ENCODE results near the gene ZNF683.

Gene ZNF683

DNA sequence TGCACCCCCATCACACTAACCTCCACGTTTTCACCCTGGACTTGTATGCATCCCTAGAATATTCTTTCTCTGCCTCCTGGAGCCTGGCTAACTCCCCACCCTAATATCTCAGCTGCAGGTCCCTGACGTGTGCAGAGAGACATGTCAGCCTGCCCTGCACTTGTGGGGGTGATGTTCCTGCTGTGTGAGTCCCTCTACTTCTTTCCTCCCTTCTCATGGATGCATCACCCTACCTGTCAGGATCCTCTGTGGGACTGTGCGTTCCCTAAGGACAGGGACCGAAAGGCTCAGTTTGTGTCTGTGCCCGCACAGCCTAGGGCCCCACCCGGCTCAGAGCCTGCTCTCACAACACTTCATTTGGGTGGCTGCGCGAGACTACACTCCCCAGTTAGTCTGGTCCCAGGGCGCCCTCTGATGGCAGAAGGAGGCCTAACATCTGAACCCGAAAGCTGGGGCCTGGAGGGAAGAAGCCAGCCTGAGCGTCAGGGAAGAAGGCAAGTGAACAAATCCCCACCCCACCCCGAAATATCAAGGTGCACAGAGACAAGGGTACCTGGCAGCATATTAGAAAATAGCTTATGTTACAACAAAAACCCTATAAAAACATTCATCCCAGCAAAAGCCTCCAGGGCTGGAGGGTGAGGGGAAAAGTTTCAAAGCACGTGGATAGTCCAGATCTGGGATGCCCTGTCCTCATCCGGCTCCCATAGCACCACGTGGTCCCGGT is 51.1 kb downstream of the ZNF683 start:
- Histone ChIP-seq H3K27me3 (ENCODE audit: insufficient read depth, poor library complexity, severe bottlenecking) (no peaks in the 10 kb centered on the region), H3K27ac (replicated peaks) (no peak overlapping the region), H3K4me3 (replicated peaks; ENCODE audit: insufficient read depth, low read length) (no peak overlapping the region)
- TF ChIP-seq, protein P1, sequence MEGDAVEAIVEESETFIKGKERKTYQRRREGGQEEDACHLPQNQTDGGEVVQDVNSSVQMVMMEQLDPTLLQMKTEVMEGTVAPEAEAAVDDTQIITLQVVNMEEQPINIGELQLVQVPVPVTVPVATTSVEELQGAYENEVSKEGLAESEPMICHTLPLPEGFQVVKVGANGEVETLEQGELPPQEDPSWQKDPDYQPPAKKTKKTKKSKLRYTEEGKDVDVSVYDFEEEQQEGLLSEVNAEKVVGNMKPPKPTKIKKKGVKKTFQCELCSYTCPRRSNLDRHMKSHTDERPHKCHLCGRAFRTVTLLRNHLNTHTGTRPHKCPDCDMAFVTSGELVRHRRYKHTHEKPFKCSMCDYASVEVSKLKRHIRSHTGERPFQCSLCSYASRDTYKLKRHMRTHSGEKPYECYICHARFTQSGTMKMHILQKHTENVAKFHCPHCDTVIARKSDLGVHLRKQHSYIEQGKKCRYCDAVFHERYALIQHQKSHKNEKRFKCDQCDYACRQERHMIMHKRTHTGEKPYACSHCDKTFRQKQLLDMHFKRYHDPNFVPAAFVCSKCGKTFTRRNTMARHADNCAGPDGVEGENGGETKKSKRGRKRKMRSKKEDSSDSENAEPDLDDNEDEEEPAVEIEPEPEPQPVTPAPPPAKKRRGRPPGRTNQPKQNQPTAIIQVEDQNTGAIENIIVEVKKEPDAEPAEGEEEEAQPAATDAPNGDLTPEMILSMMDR (IDR thresholded peaks at IDR 0.05; ENCODE audit: insufficient read depth, low read length): peak; percentile 57
- no peak; the same call in 1 of the 2 replicates for TF ChIP-seq SPI1 (IDR thresholded peaks at IDR 0.05; ENCODE audit: borderline replicate concordance, low read depth)
- peak; percentile 70 to 94 for DNase-seq (ENCODE audit: low read depth in 1 of 2, low spot score in 1 of 2)

DNA sequence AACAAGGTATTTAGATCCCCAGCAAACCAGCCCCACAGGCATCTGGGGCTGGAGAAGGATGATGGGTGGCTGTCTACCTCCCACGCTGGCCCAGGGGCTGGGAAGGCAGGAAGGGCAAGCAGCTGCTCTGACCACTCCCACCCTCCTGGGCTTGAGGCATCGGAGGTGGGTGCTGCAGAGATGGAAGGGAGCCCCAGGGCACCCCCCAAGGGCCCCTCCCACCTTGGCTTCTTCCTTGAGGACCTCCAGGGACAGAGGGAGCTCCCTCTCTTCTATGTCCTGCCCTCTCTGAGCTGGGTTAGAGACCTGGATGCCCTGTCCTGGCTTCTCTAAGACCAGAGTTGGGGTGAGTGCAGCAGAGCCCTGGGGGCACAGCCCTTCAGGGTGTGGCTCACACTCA is 51.7 kb downstream of the ZNF683 start:
- no peak overlapping the region for H3K4me3 ChIP-seq (replicated peaks; ENCODE audit: insufficient read depth, low read length)
- H3K27me3 ChIP-seq (ENCODE audit: insufficient read depth, poor library complexity, severe bottlenecking): no peaks in the 10 kb centered on the region
- DNase-seq (ENCODE audit: low read depth in 1 of 2, low spot score in 1 of 2): no peak
- no peak for TF ChIP-seq POLR2AphosphoS5 (IDR thresholded peaks at IDR 0.05; ENCODE audit: low read depth)
- TF ChIP-seq, protein P1 (IDR thresholded peaks at IDR 0.05; ENCODE audit: insufficient read depth, low read length): no peak
- no peak overlapping the region for H3K27ac ChIP-seq (replicated peaks)

DNA sequence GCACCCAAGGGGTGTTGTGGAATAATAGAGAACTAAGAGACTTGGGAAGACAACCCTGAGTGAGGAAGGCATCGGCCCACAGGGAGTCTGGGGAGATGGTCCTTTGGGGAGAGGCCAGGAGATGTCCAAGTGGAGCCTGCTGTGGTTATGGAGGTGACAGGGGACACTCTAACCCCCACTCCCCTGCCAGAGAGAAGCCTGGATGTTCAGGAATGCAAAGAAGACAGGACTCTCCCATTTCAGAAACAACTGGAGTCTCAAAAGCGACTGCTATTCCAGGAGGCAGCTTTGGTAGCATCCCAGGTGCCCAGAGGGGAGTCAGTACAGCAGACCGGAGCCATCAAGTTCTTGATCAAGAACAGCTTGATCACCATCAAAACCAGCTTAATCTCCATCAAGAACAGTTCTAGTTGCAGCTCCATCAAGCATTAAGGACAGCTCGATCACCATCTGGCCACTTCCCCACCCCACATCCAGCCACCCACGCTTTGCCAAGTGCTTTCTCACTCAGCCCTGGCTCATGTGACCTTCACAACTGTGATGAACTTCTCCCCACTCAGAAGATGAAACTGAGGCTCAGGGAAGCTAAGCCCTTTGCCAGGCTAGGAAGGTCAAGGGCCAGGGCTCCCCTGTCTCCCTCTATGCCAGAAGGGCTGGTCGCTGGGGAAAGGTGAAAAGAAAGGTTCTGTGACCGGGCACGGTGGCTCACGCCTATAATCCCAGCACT is 54.0 kb downstream of the ZNF683 start:
- Histone ChIP-seq H3K27me3 (ENCODE audit: insufficient read depth, poor library complexity, severe bottlenecking) (no peaks in the 10 kb centered on the region), H3K4me3 (replicated peaks; ENCODE audit: insufficient read depth, low read length) (no peak overlapping the region), H3K27ac (replicated peaks) (peak overlapping the region; percentile 42; the same call in 1 of the 2 replicates)
- no peak for DNase-seq (ENCODE audit: low read depth in 1 of 2, low spot score in 1 of 2)
- TF ChIP-seq GABPA (IDR thresholded peaks at IDR 0.05; ENCODE audit: low read depth): no peak
- no peak for TF ChIP-seq POLR2AphosphoS5 (IDR thresholded peaks at IDR 0.05; ENCODE audit: low read depth)
- no peak; the same call in 1 of the 2 replicates for TF ChIP-seq SPI1 (IDR thresholded peaks at IDR 0.05; ENCODE audit: borderline replicate concordance, low read depth)
- TF ChIP-seq, protein P1 (IDR thresholded peaks at IDR 0.05; ENCODE audit: insufficient read depth, low read length): no peak
- TF ChIP-seq, protein P2, sequence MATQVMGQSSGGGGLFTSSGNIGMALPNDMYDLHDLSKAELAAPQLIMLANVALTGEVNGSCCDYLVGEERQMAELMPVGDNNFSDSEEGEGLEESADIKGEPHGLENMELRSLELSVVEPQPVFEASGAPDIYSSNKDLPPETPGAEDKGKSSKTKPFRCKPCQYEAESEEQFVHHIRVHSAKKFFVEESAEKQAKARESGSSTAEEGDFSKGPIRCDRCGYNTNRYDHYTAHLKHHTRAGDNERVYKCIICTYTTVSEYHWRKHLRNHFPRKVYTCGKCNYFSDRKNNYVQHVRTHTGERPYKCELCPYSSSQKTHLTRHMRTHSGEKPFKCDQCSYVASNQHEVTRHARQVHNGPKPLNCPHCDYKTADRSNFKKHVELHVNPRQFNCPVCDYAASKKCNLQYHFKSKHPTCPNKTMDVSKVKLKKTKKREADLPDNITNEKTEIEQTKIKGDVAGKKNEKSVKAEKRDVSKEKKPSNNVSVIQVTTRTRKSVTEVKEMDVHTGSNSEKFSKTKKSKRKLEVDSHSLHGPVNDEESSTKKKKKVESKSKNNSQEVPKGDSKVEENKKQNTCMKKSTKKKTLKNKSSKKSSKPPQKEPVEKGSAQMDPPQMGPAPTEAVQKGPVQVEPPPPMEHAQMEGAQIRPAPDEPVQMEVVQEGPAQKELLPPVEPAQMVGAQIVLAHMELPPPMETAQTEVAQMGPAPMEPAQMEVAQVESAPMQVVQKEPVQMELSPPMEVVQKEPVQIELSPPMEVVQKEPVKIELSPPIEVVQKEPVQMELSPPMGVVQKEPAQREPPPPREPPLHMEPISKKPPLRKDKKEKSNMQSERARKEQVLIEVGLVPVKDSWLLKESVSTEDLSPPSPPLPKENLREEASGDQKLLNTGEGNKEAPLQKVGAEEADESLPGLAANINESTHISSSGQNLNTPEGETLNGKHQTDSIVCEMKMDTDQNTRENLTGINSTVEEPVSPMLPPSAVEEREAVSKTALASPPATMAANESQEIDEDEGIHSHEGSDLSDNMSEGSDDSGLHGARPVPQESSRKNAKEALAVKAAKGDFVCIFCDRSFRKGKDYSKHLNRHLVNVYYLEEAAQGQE (IDR thresholded peaks at IDR 0.05; ENCODE audit: insufficient replicate concordance, low read depth): no peak

DNA sequence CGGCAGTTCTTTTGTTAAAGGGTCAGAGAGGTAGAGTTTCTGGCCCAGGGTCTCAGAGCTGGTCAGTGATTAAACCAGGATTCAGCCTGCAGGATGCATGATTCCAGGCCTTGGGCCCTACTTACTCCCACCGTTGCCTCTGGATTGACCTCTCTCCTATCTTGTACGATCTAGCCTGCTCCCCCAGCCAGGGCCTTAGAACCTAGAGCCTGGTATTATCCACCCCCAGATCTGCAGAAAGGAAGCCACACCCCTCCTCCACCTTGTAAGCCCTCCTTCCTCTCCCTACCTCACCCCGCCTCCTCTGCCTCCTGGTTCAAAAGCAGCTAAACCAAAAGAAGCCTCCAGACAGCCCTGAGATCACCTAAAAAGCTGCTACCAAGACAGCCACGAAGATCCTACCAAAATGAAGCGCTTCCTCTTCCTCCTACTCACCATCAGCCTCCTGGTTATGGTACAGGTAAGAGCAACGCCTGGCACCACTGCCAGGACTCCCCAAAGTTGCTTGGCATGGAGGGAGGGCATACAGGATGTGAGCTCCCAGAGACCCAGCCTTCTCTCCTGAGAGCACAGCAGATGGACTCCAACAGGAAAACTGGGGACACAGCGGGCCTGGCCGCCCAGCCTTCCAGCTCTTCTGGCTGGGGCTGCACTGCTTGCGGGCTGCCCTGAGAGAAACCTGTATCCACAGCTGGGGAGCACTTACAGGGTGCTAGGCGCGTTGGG is 54.8 kb downstream of the ZNF683 start, which contains the start of gene CD52:
Gene CD52, plus strand, starts transcription at position 347 of the 726 bp plus-strand sequence. Its CDS starts 60 bp downstream, at position 407.
- TF ChIP-seq, protein P1 (IDR thresholded peaks at IDR 0.05; ENCODE audit: insufficient read depth, low read length): no peak
- TF ChIP-seq, protein P2 (IDR thresholded peaks at IDR 0.05; ENCODE audit: insufficient replicate concordance, low read depth): no peak
- TF ChIP-seq GABPA (IDR thresholded peaks at IDR 0.05; ENCODE audit: low read depth) (no peak), SPI1 (IDR thresholded peaks at IDR 0.05; ENCODE audit: borderline replicate concordance, low read depth) (no peak), POLR2AphosphoS5 (IDR thresholded peaks at IDR 0.05; ENCODE audit: low read depth) (no peak)
- Histone ChIP-seq H3K4me3 (replicated peaks; ENCODE audit: insufficient read depth, low read length) (no peak within 1 kb of the TSS), H3K27ac (replicated peaks) (peak within 1 kb of the TSS; percentile 42), H3K27me3 (ENCODE audit: insufficient read depth, poor library complexity, severe bottlenecking) (no peaks in the 10 kb centered on the region)
- peak; percentile 38 to 44 for DNase-seq (ENCODE audit: low read depth in 1 of 2, low spot score in 1 of 2)
